Measurements from ENCODE around the gene HDDC3. TPM values are rescaled to one million over a fixed set of nuclear protein-coding genes. Genes with fewer than 3 reads are reported as not detected.

HDDC3 gene
- total RNA-seq, 1 experiment from 2014 or later, result 13.3 TPM

GRCh38 chr15:90895571-90896117 lies 36.7 kb downstream of the HDDC3 start:
- no peak overlapping the region for H3K23ac ChIP-seq (ENCODE audit: insufficient read length, low read depth, low read length)
- no CpG with 5 or more reads among the region's 10 CpGs for WGBS (ENCODE audit: extremely low coverage, insufficient read length, low lambda C conversion rate)
- H3K56ac ChIP-seq (ENCODE audit: insufficient read length, low read depth, low read length), result no peak overlapping the region
- no peak overlapping the region for H2BK15ac ChIP-seq (ENCODE audit: low read depth, low read length)
- Mint-ChIP-seq H3K27me3 (ENCODE audit: low read depth) (peaks cover 4% of the 10 kb centered on the region), H3K27ac (peak overlapping the region in 1 of 3 experiments; percentile 16; a peak in 1 of 7 replicates), H3K4me3 (no peak overlapping the region), H3K36me3 (ENCODE audit: insufficient read depth in 1 of 3, low read depth in 3 of 3) (peaks cover 4 to 10% (median 8%) of the 10 kb centered on the region in 3 experiments; a peak in 6 of 7 replicates), H3K9me3 (no peaks in the 10 kb centered on the region; a peak in 1 of 5 replicates), H3K4me1 (no peaks in the 10 kb centered on the region)
- no peaks in the 10 kb centered on the region for H3K79me2 ChIP-seq (ENCODE audit: insufficient read depth, low read length)
- H3K9ac ChIP-seq (ENCODE audit: extremely low read depth, insufficient read length, low read length), result no peak overlapping the region
- no peak overlapping the region for H2BK20ac ChIP-seq (ENCODE audit: low read depth, low read length, poor library complexity, severe bottlenecking)
- no peaks in the 10 kb centered on the region for H3K23me2 ChIP-seq (ENCODE audit: insufficient read length, low read depth, low read length, poor library complexity, severe bottlenecking)
- H3K79me1 ChIP-seq (ENCODE audit: insufficient read depth, low read depth, low read length, poor library complexity, severe bottlenecking), result no peaks in the 10 kb centered on the region
- H3T11ph ChIP-seq (ENCODE audit: low read length), result no peak overlapping the region
- no peaks in the 10 kb centered on the region; the same call in 1 of the 2 replicates for H3K4me1 ChIP-seq (ENCODE audit: insufficient read depth, low read length)
- no peak overlapping the region for H3K14ac ChIP-seq (ENCODE audit: insufficient read depth, low read length)
- H3K27ac ChIP-seq (ENCODE audit: insufficient read length, low read depth, low read length), result no peak overlapping the region
- no peaks in the 10 kb centered on the region for H4K20me1 ChIP-seq (ENCODE audit: control insufficient read depth, insufficient read depth, insufficient read length)
- no peak overlapping the region for H2AFZ ChIP-seq (ENCODE audit: low read length)
- no peak overlapping the region for H3K18ac ChIP-seq (ENCODE audit: insufficient read length, low read depth, low read length)
- no peak overlapping the region for H2BK12ac ChIP-seq (ENCODE audit: insufficient read length, low read depth, low read length)
- TF ChIP-seq CTCF (conservative IDR thresholded peaks at IDR 0.05), result peak; percentile 40
- no peaks in the 10 kb centered on the region for H3K9me3 ChIP-seq (ENCODE audit: control insufficient read depth, low read depth, low read length)
- no peak overlapping the region for H3K4ac ChIP-seq (ENCODE audit: low read depth, low read length)
- no peak overlapping the region for H3K4me2 ChIP-seq (ENCODE audit: insufficient read depth, insufficient read length, low read length)
- H4K8ac ChIP-seq (replicated peaks; ENCODE audit: insufficient read length, low read depth, low read length), result no peak overlapping the region
- no peaks in the 10 kb centered on the region for H3K27me3 ChIP-seq (ENCODE audit: insufficient read depth, low read length)
- no peak overlapping the region for H4K5ac ChIP-seq (ENCODE audit: insufficient read length, low read depth, low read length)
- no peak for DNase-seq
- H2AK5ac ChIP-seq (ENCODE audit: insufficient read length, low read length), result no peak overlapping the region
- H2BK120ac ChIP-seq (ENCODE audit: low read depth, low read length, poor library complexity, severe bottlenecking), result no peak overlapping the region
- H2BK5ac ChIP-seq (ENCODE audit: insufficient read length, low read length), result no peak overlapping the region
- H4K91ac ChIP-seq (ENCODE audit: insufficient read length, low read depth, low read length), result no peak overlapping the region
